RCC 7860 (cell line): Measurements from ENCODE around the gene OPCML.

ENCODE experiments used
- DNase-seq: peaks from one replicate; pipeline ENCODE4 v3.0.0-alpha.2; 2015; ENCODE audit warnings: low spot score
- FAIRE-seq: peaks from 2 replicates; lab custom pipeline; 2012; peaks lifted over from hg19 to GRCh38; lab: Jason Lieb, UNC

The OPCML gene

DNA sequence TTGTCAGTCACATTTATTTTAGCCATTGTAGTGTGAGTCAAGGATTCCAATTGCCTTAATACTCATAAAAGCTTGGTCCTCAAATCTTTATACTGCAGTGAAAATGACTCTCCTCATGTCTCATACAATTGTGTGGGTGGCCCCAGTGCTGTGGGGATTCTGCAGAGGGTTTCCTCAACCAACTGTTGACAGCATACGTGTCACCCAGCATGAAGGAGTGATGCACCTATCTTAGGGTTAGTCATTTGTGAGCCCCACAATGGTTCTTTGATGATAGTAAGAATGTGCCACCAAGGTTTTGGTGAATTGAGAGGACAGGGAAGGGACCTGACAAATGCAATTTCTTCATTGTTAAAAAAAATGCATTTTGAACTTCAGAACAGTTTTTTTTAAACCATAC lies 1046.2 kb downstream of the OPCML start:
- no peak for DNase-seq
- FAIRE-seq, result no peak

DNA sequence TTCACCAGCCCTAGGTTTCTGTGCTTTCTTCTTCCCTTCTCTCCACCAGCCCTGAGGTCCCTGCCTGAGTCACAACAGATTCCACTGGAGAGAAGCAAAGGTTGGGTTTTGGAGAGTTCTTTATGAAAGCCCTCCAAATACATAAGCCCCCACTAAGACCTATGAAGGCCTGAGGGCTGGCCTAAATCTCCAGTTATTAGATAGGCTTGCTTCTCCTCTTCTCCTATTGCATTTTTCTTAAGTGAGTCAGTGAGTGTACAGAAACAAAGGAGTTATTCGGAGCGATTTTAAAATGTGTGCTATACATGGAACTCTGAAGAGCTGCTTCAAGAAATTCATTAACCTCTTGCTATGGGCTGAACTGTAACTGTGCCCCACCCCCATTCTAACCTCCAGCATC lies 1057.3 kb downstream of the OPCML start:
- DNase-seq (no peak), FAIRE-seq (no peak)

DNA sequence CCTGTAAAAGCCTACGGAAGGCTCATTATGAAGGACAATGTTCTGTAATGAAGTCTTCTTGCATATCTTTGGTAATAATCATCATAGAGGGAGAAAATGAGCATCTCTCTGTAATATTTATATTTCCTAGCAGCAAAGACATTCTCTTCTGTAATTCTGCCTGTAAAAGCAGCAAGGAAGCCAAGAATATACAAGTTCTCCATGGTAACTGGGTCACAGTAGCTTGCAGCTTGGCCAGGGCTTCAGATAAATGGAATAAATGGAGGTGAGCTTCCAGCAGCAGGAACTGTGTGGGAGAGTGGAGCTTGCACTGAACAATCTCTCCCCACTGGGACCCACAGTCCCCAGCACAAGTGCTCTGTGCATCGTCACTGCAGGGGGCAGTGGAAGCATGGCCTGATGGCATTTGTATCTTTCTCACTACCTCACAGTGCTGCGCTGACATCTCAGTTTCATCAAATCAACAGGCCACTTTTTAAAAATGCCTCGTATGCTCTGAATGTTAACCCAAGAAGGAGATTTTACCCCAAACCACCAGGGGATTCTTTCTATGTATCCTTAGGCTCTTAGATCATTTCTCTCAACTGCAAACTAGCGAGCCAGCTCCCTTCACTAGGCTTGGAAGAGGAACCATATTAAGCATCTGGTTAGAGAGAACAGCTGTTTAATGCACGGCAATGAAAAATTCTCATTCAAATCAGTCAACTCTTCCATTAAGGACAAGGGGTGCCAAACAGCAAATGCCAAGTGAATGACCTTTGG lies 1059.7 kb downstream of the OPCML start:
- FAIRE-seq, result no peak

DNA sequence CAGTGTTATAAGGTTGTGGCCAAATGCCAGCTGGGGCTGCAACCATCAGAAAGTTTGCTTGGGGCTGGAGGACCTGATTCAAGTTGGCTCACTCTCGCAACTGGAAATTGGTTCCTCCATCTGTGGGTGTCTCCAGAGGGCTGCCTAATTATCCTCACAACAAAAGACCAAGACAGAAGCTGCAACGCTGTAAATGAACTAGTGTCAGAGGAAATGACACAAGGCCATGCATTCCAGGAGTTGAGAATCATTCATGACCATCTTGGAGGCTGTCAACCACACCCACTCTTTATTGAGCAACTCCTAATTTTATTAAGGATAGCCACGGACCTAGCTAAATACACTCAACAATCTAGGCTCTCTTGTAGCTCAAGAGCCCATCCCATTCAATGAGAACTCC lies 1060.8 kb downstream of the OPCML start:
- no peak for FAIRE-seq
- no peak for DNase-seq

More for the DNA sequence above, 1059.7 kb downstream of the OPCML start:
- DNase-seq, result no peak

DNA sequence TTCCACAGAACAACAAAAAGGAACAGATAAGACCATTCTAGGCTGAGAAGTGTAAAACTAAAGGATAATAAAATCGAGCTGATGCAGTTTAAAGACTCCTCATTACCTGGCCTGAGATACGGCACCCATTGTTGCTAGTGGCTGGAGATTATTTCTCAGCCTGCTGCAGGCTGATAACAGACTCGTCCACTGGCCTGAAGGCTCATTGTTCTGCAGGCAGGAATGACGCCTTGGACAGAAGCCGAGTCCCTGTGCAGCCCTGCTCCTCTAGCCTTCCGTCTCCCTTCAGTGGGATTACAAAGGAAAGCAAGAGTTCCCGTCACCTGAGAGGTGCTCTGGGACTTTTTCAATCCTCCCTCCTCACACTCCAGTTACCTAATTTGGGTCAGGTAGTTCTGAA lies 1065.3 kb downstream of the OPCML start:
- FAIRE-seq, result no peak
- no peak for DNase-seq

GRCh38 chr11:132464939-132465338 lies 1067.4 kb downstream of the OPCML start:
- DNase-seq, result no peak
- FAIRE-seq, result no peak

DNA sequence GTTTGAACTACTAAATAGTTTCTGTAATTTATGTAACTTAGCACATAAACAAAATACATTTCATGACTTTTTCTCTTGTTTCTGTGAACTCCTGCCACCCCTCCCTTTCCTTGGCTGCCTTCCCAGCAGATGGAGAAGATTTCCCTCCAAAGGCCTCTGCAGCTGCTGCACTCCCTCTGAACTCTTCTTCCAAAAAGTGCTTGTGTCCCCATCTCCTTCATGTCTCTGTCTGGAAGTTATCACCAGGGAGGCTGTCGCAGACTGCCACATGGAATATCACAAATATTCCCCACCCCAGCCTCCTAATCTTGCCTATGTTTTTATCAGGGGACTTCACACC lies 1068.3 kb downstream of the OPCML start:
- DNase-seq, result no peak
- FAIRE-seq, result no peak

- DNase-seq (no peak), FAIRE-seq (no peak)
These were observed 1068.9 kb downstream of the OPCML start for GRCh38 chr11:132463295-132464002.

DNA sequence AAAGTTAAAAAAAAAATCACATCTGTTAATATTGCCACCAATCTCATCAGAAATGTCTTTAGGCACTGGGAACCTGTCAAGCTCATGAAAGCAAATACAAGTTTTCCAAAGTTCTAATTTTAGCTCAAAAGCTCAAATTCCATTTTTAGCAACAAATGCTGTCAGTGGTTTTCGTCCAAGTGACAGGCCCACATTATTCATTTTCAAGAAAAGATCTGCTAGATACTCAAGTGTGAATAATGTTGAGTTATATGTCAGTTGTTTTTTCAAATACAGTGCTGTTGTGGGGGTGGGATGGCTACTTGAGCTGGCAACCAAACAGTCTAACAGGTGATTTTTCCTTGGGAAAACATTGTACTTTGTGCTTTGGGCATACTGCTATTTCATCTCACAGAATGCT lies 1072.6 kb downstream of the OPCML start:
- FAIRE-seq, result no peak

GRCh38 chr11:132457445-132457844 lies 1074.9 kb downstream of the OPCML start:
- DNase-seq (no peak), FAIRE-seq (no peak)

More for the DNA sequence above, 1072.6 kb downstream of the OPCML start:
- no peak for DNase-seq

GRCh38 chr11:132456751-132457328 lies 1075.5 kb downstream of the OPCML start:
- no peak for DNase-seq
- FAIRE-seq, result no peak

- FAIRE-seq (no peak), DNase-seq (no peak)
These were observed 1077.3 kb downstream of the OPCML start for GRCh38 chr11:132455044-132455443.

GRCh38 chr11:132453406-132453805 lies 1078.9 kb downstream of the OPCML start:
- no peak for DNase-seq
- FAIRE-seq, result no peak

GRCh38 chr11:132452616-132453015 lies 1079.7 kb downstream of the OPCML start:
- FAIRE-seq (no peak), DNase-seq (no peak)

GRCh38 chr11:132451942-132452601 lies 1080.2 kb downstream of the OPCML start:
- FAIRE-seq, result no peak
- DNase-seq, result no peak

DNA sequence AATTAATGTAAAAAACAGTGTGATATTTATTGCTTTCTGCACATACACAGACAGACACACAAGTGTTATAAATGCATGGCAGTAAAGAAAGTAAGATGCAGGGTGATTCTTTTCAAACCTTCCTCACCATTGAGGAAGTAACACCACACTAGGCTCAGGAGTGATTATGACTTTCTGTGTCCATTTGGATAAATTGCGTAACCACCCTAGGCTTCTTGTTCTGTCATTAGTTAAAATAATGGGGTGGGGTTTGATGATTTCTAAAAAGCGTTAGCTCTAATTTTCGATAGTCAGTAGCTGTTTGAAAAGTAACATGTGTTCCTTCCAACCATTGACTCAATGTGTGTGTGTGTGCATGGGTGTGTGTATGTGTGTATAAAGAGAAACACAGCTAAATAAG lies 1081.7 kb downstream of the OPCML start:
- FAIRE-seq (no peak), DNase-seq (no peak)

DNA sequence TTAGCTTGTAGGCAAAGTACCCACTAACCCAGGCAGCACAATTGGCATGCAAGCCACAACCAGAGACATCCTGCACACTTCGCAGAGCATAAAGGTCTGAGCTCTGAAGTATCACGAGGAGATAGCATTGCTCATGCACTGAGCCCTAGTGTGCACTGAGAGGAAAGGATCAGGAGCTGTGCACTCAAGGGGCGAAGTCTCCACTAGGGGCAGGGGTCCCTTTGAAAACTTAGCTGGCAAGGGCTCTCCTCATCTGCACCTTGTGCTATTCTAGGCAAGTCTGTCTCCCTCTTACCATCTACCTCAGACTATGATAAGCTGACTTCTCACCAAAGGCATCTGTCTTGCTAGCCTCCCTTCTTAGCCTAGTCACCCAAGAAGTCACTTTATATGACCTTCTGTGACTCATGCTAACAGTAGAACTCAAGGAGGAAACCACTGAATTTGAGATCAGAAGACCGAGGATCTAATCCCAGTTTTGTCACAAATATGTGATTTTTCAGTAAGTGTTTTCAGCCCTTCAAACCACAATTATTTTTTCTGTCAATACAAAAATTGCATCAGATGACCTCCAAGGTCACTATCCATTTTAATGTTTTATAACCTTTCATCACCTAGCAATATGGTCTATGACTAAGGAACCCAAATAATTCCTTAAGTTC lies 1083.8 kb downstream of the OPCML start:
- peak; percentile 73 for DNase-seq
- FAIRE-seq, result no peak

DNA sequence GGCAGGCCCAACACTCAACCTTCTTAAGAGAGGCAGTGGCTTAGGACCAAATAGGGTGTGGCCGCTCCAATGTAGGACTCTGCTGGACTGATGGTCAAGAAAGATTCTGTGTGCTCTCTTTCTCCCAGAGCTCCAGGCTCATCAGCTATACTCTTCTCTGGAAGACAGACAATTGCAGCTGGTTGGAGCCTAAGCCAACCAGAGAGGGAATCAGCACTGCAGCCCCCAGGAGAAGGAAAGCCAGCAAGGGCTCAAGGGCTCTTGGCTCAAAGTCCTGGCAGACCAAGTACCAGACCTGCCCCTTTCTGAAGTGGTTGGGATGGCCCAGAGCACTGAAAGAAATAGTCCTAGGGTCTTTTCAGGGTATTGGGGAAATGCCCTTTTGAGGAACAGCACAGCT lies 1084.5 kb downstream of the OPCML start:
- no peak for DNase-seq
- no peak for FAIRE-seq

GRCh38 chr11:132445859-132446291 lies 1086.4 kb downstream of the OPCML start:
- FAIRE-seq, result no peak
- no peak for DNase-seq

GRCh38 chr11:132444911-132445310 lies 1087.4 kb downstream of the OPCML start:
- FAIRE-seq (no peak), DNase-seq (no peak)

GRCh38 chr11:132439711-132440255 lies 1092.5 kb downstream of the OPCML start:
- no peak for FAIRE-seq
- no peak for DNase-seq
